ENCODE results near the gene ACTR1B.

GRCh38 chr2:97645695-97646629, 17.9 kb downstream of the ACTR1B start, which contains the start of gene COX5B:
- TF ChIP-seq, protein P1, sequence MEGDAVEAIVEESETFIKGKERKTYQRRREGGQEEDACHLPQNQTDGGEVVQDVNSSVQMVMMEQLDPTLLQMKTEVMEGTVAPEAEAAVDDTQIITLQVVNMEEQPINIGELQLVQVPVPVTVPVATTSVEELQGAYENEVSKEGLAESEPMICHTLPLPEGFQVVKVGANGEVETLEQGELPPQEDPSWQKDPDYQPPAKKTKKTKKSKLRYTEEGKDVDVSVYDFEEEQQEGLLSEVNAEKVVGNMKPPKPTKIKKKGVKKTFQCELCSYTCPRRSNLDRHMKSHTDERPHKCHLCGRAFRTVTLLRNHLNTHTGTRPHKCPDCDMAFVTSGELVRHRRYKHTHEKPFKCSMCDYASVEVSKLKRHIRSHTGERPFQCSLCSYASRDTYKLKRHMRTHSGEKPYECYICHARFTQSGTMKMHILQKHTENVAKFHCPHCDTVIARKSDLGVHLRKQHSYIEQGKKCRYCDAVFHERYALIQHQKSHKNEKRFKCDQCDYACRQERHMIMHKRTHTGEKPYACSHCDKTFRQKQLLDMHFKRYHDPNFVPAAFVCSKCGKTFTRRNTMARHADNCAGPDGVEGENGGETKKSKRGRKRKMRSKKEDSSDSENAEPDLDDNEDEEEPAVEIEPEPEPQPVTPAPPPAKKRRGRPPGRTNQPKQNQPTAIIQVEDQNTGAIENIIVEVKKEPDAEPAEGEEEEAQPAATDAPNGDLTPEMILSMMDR (conservative IDR thresholded peaks at IDR 0.05), result no peak
- peak; percentile 56 for TF ChIP-seq ZFX (IDR thresholded peaks at IDR 0.05)

Data from C4-2B (cell line).